Liver (tissue), 9 donors: ENCODE measurements around the gene LRRC46. TPM values are rescaled to one million over a fixed set of nuclear protein-coding genes. Genes with fewer than 3 reads are reported as not detected.

ENCODE experiments used
- DNase-seq: peaks from one replicate; pipeline ENCODE4 v3.0.0-alpha.2; 2017; ENCODE audit warnings: low spot score
- H3K27ac ChIP-seq, 2 donors: one replicate each; pipeline ENCODE4 v1.7.0; 2013; ENCODE audit warnings: inconsistent platforms in 2 of 2, low read length in 2 of 2, control low read depth in 1 of 2, low read depth in 1 of 2, mild to moderate bottlenecking in 1 of 2
- H3K27me3 ChIP-seq, 4 donors: one replicate each; pipeline versions ENCODE4 v1.6.1 to v1.7.0; 2013; ENCODE audit warnings: low read length in 3 of 4, inconsistent platforms in 1 of 4, mild to moderate bottlenecking in 1 of 4, moderate library complexity in 1 of 4; ENCODE audit not compliant: control insufficient read depth in 4 of 4, insufficient read depth in 4 of 4
- H3K36me3 ChIP-seq, 4 donors: one replicate each; pipeline versions ENCODE4 v1.6.1 to v1.7.0; 2013; ENCODE audit warnings: low read length in 3 of 4, mild to moderate bottlenecking in 3 of 4, low read depth in 1 of 4, moderate library complexity in 1 of 4; ENCODE audit not compliant: control insufficient read depth in 4 of 4, insufficient read depth in 3 of 4
- H3K4me1 ChIP-seq, 4 donors: one replicate each; pipeline versions ENCODE4 v1.6.1 to v1.7.0; 2013; ENCODE audit warnings: low read length in 3 of 4, mild to moderate bottlenecking in 3 of 4, moderate library complexity in 1 of 4; ENCODE audit not compliant: control insufficient read depth in 4 of 4, insufficient read depth in 4 of 4
- H3K4me3 ChIP-seq, 3 donors: one replicate each; pipeline versions ENCODE4 v1.6.1 to v1.7.0; 2013; ENCODE audit warnings: low read length in 3 of 3, control low read depth in 1 of 3, low read depth in 1 of 3, mild to moderate bottlenecking in 1 of 3
- H3K9ac ChIP-seq, 2 donors: one replicate each; pipeline ENCODE4 v1.7.0; 2013; ENCODE audit warnings: low read length in 2 of 2, mild to moderate bottlenecking in 2 of 2, moderate library complexity in 2 of 2, control low read depth in 1 of 2, low read depth in 1 of 2
- H3K9me3 ChIP-seq, 4 donors: one replicate each; pipeline versions ENCODE4 v1.6.1 to v1.7.0; 2013; ENCODE audit warnings: low read length in 3 of 4; ENCODE audit not compliant: control insufficient read depth in 4 of 4
- EGR1 ChIP-seq, 2 donors: IDR thresholded peaks; 2 replicates each; pipeline ENCODE4 v1.6.1; 2016 to 2018; ENCODE audit warnings: antibody characterized with exemption in 2 of 2, low read depth in 2 of 2
- FOXA1 ChIP-seq: IDR thresholded peaks from 2 replicates; pipeline ENCODE4 v1.6.1; 2016; ENCODE audit warnings: antibody characterized with exemption
- FOXA2 ChIP-seq: IDR thresholded peaks from 2 replicates; pipeline ENCODE4 v1.6.1; 2016; ENCODE audit warnings: antibody characterized with exemption
- GABPA ChIP-seq, 2 donors: IDR thresholded peaks in 1 of 2; conservative IDR thresholded peaks in 1 of 2; 2 replicates each; pipeline ENCODE4 v1.6.1; 2016; ENCODE audit warnings: antibody characterized with exemption in 2 of 2, mild to moderate bottlenecking in 1 of 2, moderate library complexity in 1 of 2
- HNF4A ChIP-seq, 2 donors: conservative IDR thresholded peaks; 2 replicates each; pipeline ENCODE4 v1.6.1; 2016; ENCODE audit warnings: antibody characterized with exemption in 2 of 2, mild to moderate bottlenecking in 2 of 2
- HNF4G ChIP-seq: IDR thresholded peaks from 2 replicates; pipeline ENCODE4 v1.6.1; 2016; ENCODE audit warnings: antibody characterized with exemption
- JUND ChIP-seq, 2 donors: IDR thresholded peaks; 2 replicates each; pipeline ENCODE4 v1.6.1; 2016; ENCODE audit warnings: antibody characterized with exemption in 2 of 2
- NR2F2 ChIP-seq: IDR thresholded peaks from 2 replicates; pipeline ENCODE4 v1.6.1; 2016; ENCODE audit warnings: antibody characterized with exemption
- RAD21 ChIP-seq, 2 donors: IDR thresholded peaks; 2 replicates each; pipeline ENCODE4 v1.6.1; 2016; ENCODE audit warnings: antibody characterized with exemption in 2 of 2, mild to moderate bottlenecking in 2 of 2
- RXRA ChIP-seq, 2 donors: IDR thresholded peaks; 2 replicates each; pipeline ENCODE4 v1.6.1; 2017 to 2018; ENCODE audit warnings: antibody characterized with exemption in 2 of 2, mild to moderate bottlenecking in 1 of 2
- SP1 ChIP-seq: IDR thresholded peaks from 2 replicates; pipeline ENCODE4 v1.6.1; 2018; ENCODE audit warnings: antibody characterized with exemption, mild to moderate bottlenecking
- TAF1 ChIP-seq: conservative IDR thresholded peaks from 2 replicates; pipeline ENCODE4 v1.6.1; 2016; ENCODE audit warnings: antibody characterized with exemption, mild to moderate bottlenecking
- YY1 ChIP-seq: IDR thresholded peaks from 2 replicates; pipeline ENCODE4 v1.6.1; 2016; ENCODE audit warnings: antibody characterized with exemption, mild to moderate bottlenecking
- WGBS: extraction: QIAGEN DNeasy Blood & Tissue Kit; methylation state at CpG from one replicate; pipeline ENCODE4 v1.1.7; 2013; 5-methylcytosine and 5-hydroxymethylcytosine counted together
- polyA plus RNA-seq, 2 donors: library from polyadenylated mRNA; stranded (reverse) in 1 of 2; unstranded in 1 of 2; fragments of 200-250 nt in 1 of 2; fragments of >200 nt in 1 of 2; fragmentation: Nextera tagmentation in 1 of 2; extraction: Ambion mirVana in 1 of 2; gene quantifications; one replicate each; pipeline versions ENCODE4 v1.2.1 to v1.2.3, GENCODE V29; 2013 to 2015
- total RNA-seq, 2 donors: library from RNA; depleted of rRNA; stranded (reverse); fragments of >200 nt; gene quantifications; one replicate each; pipeline ENCODE4 v1.2.3, GENCODE V29; 2014
- TF ChIP-seq, protein P1 (sequence below): IDR thresholded peaks from 2 replicates; pipeline ENCODE4 v1.6.1; 2016; ENCODE audit warnings: antibody characterized with exemption
- TF ChIP-seq, protein P2 (sequence below): IDR thresholded peaks from 2 replicates; pipeline ENCODE4 v1.6.1; 2016; ENCODE audit warnings: antibody characterized with exemption, mild to moderate bottlenecking
- TF ChIP-seq, protein P3 (sequence below): IDR thresholded peaks from 2 replicates; pipeline ENCODE4 v1.6.1; 2016; ENCODE audit warnings: antibody characterized with exemption
- TF ChIP-seq, protein P4 (sequence below): IDR thresholded peaks from 2 replicates; pipeline ENCODE4 v1.6.1; 2016; ENCODE audit warnings: antibody characterized with exemption
- TF ChIP-seq, protein P5 (sequence below): fragments of 150-350 bp; IDR thresholded peaks from 2 replicates; pipeline ENCODE4 v1.5.1; 2017; ENCODE audit warnings: improper control_type of control experiment, low read depth, low read length; ENCODE audit not compliant: missing input control
- donor health status: healthy.
- donor health status: healthy.
- donor health status: healthy.
- donor health status: healthy.
- donor health status: healthy.

Gene LRRC46
- total and polyA plus RNA-seq, 4 donors, result under 0.01 to 0.43 (median 0.32) TPM

DNA sequence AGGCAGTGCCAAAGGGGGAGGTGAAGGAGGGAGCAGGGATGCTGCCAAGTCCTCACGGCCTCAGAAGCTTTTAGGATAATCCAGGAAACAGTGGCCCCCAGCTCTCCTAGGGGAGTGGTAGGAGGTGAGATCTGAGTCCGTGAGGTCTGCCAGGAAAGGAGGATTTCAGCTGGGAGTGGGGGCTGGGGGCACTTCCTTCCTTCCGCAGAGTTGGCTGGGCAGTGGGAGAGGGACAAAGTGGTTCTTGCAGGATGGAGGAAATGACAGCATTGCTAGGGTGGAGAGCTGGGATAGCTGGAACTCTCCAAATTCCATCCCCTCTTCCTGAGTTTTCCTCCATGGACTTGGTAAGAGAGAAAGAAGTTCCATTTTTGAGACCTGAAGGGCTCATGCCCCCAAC is 24.3 kb downstream of the LRRC46 start:
- Histone ChIP-seq H3K36me3 (no peaks in the 10 kb centered on the region), H3K9me3 (no peaks in the 10 kb centered on the region), H3K9ac (no peak overlapping the region), H3K4me3 (no peak overlapping the region), H3K27ac (no peak overlapping the region), H3K27me3 (peaks cover 0 to 11% (median 8%) of the 10 kb centered on the region in 4 donors), H3K4me1 (peaks cover 3 to 5% (median 4%) of the 10 kb centered on the region in 4 donors)
- 57% methylated on average over 3 of the region's 3 CpGs for WGBS
- no peak for DNase-seq
- TF ChIP-seq HNF4G (no peak), RAD21 (IDR thresholded peaks at IDR 0.05) (no peak), NR2F2 (no peak), FOXA2 (no peak), EGR1 (IDR thresholded peaks at IDR 0.05; ENCODE audit: low read depth in 2 of 2) (no peak), FOXA1 (no peak), JUND (IDR thresholded peaks at IDR 0.05) (no peak), SP1 (no peak), YY1 (no peak), RXRA (IDR thresholded peaks at IDR 0.05) (no peak), TAF1 (no peak), GABPA (IDR thresholded peaks at IDR 0.05 in 1 of 2, conservative IDR thresholded peaks at IDR 0.05 in 1 of 2) (no peak), HNF4A (conservative IDR thresholded peaks at IDR 0.05) (no peak)
- TF ChIP-seq, protein P1, sequence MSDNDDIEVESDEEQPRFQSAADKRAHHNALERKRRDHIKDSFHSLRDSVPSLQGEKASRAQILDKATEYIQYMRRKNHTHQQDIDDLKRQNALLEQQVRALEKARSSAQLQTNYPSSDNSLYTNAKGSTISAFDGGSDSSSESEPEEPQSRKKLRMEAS, result no peak
- TF ChIP-seq, protein P2, sequence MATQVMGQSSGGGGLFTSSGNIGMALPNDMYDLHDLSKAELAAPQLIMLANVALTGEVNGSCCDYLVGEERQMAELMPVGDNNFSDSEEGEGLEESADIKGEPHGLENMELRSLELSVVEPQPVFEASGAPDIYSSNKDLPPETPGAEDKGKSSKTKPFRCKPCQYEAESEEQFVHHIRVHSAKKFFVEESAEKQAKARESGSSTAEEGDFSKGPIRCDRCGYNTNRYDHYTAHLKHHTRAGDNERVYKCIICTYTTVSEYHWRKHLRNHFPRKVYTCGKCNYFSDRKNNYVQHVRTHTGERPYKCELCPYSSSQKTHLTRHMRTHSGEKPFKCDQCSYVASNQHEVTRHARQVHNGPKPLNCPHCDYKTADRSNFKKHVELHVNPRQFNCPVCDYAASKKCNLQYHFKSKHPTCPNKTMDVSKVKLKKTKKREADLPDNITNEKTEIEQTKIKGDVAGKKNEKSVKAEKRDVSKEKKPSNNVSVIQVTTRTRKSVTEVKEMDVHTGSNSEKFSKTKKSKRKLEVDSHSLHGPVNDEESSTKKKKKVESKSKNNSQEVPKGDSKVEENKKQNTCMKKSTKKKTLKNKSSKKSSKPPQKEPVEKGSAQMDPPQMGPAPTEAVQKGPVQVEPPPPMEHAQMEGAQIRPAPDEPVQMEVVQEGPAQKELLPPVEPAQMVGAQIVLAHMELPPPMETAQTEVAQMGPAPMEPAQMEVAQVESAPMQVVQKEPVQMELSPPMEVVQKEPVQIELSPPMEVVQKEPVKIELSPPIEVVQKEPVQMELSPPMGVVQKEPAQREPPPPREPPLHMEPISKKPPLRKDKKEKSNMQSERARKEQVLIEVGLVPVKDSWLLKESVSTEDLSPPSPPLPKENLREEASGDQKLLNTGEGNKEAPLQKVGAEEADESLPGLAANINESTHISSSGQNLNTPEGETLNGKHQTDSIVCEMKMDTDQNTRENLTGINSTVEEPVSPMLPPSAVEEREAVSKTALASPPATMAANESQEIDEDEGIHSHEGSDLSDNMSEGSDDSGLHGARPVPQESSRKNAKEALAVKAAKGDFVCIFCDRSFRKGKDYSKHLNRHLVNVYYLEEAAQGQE, result no peak
- TF ChIP-seq, protein P3, sequence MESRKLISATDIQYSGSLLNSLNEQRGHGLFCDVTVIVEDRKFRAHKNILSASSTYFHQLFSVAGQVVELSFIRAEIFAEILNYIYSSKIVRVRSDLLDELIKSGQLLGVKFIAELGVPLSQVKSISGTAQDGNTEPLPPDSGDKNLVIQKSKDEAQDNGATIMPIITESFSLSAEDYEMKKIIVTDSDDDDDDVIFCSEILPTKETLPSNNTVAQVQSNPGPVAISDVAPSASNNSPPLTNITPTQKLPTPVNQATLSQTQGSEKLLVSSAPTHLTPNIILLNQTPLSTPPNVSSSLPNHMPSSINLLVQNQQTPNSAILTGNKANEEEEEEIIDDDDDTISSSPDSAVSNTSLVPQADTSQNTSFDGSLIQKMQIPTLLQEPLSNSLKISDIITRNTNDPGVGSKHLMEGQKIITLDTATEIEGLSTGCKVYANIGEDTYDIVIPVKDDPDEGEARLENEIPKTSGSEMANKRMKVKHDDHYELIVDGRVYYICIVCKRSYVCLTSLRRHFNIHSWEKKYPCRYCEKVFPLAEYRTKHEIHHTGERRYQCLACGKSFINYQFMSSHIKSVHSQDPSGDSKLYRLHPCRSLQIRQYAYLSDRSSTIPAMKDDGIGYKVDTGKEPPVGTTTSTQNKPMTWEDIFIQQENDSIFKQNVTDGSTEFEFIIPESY, result no peak
- TF ChIP-seq, protein P4, sequence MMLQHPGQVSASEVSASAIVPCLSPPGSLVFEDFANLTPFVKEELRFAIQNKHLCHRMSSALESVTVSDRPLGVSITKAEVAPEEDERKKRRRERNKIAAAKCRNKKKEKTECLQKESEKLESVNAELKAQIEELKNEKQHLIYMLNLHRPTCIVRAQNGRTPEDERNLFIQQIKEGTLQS, result no peak
- TF ChIP-seq, protein P5, sequence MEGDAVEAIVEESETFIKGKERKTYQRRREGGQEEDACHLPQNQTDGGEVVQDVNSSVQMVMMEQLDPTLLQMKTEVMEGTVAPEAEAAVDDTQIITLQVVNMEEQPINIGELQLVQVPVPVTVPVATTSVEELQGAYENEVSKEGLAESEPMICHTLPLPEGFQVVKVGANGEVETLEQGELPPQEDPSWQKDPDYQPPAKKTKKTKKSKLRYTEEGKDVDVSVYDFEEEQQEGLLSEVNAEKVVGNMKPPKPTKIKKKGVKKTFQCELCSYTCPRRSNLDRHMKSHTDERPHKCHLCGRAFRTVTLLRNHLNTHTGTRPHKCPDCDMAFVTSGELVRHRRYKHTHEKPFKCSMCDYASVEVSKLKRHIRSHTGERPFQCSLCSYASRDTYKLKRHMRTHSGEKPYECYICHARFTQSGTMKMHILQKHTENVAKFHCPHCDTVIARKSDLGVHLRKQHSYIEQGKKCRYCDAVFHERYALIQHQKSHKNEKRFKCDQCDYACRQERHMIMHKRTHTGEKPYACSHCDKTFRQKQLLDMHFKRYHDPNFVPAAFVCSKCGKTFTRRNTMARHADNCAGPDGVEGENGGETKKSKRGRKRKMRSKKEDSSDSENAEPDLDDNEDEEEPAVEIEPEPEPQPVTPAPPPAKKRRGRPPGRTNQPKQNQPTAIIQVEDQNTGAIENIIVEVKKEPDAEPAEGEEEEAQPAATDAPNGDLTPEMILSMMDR, result no peak
